ENCODE measurements around the gene RNF144A. TPM values are rescaled to one million over a fixed set of nuclear protein-coding genes. Genes with fewer than 3 reads are reported as not detected.

Gene RNF144A
- total and polyA plus RNA-seq, 10 donors = 3.8 to 86.6 (median 50.9) TPM

DNA sequence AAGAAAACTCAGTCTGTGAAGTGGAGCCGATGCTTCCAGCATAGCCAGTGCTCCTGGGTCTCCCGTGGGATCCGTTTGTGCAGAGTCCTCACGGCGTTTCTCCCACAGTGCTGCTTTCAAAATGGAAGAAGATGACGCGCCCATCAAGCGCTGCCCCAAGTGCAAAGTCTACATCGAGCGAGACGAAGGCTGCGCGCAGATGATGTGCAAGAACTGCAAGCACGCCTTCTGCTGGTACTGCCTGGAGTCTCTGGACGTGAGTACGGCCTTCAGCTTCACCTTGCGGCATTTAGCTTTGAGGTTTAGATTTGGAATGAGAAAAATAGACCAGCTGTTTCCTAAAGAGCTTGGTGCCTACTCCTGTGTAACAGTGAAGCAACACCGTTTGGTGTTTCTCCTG is 107.0 kb downstream of the RNF144A start:
- intact Hi-C loops (cut with DNase I; ENCODE audit: low total_unique reads) = no loop called here
- no peak overlapping the region for H3K4me3 ChIP-seq
- no peaks in the 10 kb centered on the region for H3K9me3 ChIP-seq
- DNase-seq = no peak
- TF ChIP-seq POLR2A (IDR thresholded peaks at IDR 0.05) (no peak), POLR2AphosphoS5 (IDR thresholded peaks at IDR 0.05) (no peak)
- TF ChIP-seq, protein P1, sequence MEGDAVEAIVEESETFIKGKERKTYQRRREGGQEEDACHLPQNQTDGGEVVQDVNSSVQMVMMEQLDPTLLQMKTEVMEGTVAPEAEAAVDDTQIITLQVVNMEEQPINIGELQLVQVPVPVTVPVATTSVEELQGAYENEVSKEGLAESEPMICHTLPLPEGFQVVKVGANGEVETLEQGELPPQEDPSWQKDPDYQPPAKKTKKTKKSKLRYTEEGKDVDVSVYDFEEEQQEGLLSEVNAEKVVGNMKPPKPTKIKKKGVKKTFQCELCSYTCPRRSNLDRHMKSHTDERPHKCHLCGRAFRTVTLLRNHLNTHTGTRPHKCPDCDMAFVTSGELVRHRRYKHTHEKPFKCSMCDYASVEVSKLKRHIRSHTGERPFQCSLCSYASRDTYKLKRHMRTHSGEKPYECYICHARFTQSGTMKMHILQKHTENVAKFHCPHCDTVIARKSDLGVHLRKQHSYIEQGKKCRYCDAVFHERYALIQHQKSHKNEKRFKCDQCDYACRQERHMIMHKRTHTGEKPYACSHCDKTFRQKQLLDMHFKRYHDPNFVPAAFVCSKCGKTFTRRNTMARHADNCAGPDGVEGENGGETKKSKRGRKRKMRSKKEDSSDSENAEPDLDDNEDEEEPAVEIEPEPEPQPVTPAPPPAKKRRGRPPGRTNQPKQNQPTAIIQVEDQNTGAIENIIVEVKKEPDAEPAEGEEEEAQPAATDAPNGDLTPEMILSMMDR (IDR thresholded peaks at IDR 0.05 in 8 of 11, conservative IDR thresholded peaks at IDR 0.05 in 3 of 11) = no peak
- no peaks in the 10 kb centered on the region for H3K27me3 ChIP-seq (replicated peaks in 1 of 7)
- H3K27ac ChIP-seq = peak overlapping the region in 7 of 8 donors; percentile 11 to 90 (median 55)
- peaks cover 3 to 99% (median 28%) of the 10 kb centered on the region in 6 donors for H3K36me3 ChIP-seq
- 85 to 94% (median 87%) methylated on average over 18 of the region's 18 CpGs for WGBS, 5 donors
- peaks cover 17 to 98% (median 72%) of the 10 kb centered on the region in 6 donors for H3K4me1 ChIP-seq

DNA sequence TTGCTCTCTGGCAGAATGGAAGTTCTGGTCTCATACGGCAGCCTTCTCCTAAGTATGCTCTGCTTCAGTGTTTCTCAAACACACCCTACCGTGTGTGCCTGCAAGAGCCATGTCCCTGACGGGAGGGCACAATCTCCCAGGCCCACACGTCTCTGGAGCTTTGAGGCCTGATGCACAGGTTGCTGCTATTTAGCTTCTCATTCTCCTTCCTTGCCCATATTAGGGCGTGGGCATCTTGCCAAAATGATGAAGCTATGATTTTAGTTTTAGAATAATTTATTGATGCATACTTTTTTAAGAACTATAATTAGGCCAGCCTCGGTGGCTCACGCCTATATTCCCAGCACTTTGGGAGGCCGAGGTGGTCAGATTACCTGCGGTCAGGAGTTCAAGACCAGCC is 107.9 kb downstream of the RNF144A start:
- intact Hi-C loops (cut with DNase I; ENCODE audit: low total_unique reads) = loop anchor here (5.0 kb wide), 1 partner anchor 103 kb away; no protein-coding TSS in a partner anchor
- Histone ChIP-seq H3K4me1 (peaks cover 17 to 99% (median 75%) of the 10 kb centered on the region in 6 donors), H3K27me3 (replicated peaks in 1 of 7) (no peaks in the 10 kb centered on the region), H3K27ac (peak overlapping the region in 5 of 8 donors; percentile 50 to 90 (median 77)), H3K36me3 (peaks cover 3 to 98% (median 28%) of the 10 kb centered on the region in 6 donors), H3K9me3 (no peaks in the 10 kb centered on the region), H3K4me3 (no peak overlapping the region)
- no peak for DNase-seq
- 83 to 90% (median 85%) methylated on average over 9 of the region's 9 CpGs for WGBS, 5 donors
- TF ChIP-seq, protein P1 (IDR thresholded peaks at IDR 0.05 in 8 of 11, conservative IDR thresholded peaks at IDR 0.05 in 3 of 11) = no peak
- no peak for TF ChIP-seq POLR2A (IDR thresholded peaks at IDR 0.05)
- peak in 1 of 3 donors; percentile 11 for TF ChIP-seq POLR2AphosphoS5 (IDR thresholded peaks at IDR 0.05)

DNA sequence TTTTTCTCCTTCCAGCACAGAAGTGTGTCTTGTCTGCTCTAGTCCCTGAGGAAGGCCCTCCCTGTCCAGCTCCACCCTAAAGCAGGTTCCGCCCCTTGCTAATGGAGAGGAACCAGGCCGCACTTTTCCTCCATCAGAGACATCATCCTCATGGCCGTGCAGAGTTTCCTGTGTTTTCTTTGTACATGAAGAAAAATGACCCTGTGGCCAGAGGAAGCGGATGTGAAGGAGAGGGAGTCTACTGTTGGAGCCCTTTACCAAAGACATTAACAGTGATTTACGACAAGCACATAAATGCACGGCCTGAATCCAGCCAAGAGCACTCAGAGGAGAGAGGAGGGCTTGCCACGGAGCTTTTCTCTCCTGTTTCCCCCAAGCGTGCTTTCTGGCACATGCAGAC is 109.5 kb downstream of the RNF144A start:
- Histone ChIP-seq H3K4me1 (peaks cover 14 to 98% (median 77%) of the 10 kb centered on the region in 6 donors), H3K27me3 (replicated peaks in 1 of 7) (no peaks in the 10 kb centered on the region), H3K9me3 (no peaks in the 10 kb centered on the region), H3K36me3 (peaks cover 3 to 98% (median 19%) of the 10 kb centered on the region in 6 donors), H3K4me3 (no peak overlapping the region), H3K27ac (peak overlapping the region; percentile 48 to 90 (median 78))
- DNase-seq = peak; percentile 78
- intact Hi-C loops (cut with DNase I; ENCODE audit: low total_unique reads) = loop anchor here (5.0 kb wide), 1 partner anchor 104 kb away; no protein-coding TSS in a partner anchor
- WGBS, 5 donors = 49 to 69% (median 60%) methylated on average over 7 to 8 of the region's 8 CpGs
- TF ChIP-seq POLR2AphosphoS5 (IDR thresholded peaks at IDR 0.05) = peak; percentile 11 to 81 (median 53)
- TF ChIP-seq, protein P1 (IDR thresholded peaks at IDR 0.05 in 8 of 11, conservative IDR thresholded peaks at IDR 0.05 in 3 of 11) = no peak

DNA sequence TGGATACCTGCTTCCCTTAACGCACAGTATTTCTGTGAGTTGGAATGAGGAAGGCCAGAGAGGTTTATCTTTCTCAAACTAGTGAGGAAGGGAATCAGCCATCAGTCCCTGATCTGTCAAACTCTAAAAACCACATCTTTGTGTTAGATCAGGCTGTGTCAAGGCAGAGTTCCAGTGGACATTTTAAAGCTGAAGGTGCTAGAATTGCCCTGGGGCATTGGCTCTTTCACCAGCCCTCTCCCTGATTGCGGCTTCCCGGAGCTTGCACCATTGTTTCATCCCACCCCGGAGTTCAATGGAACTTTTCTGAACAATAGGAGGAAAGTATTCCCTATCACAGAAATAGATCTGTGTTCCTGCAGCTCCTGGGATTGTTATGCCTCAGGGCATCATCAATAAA is 110.2 kb downstream of the RNF144A start:
- TF ChIP-seq, protein P1 (IDR thresholded peaks at IDR 0.05 in 8 of 11, conservative IDR thresholded peaks at IDR 0.05 in 3 of 11) = no peak
- TF ChIP-seq POLR2AphosphoS5 (IDR thresholded peaks at IDR 0.05) = no peak
- no peak for TF ChIP-seq POLR2A (IDR thresholded peaks at IDR 0.05)
- Histone ChIP-seq H3K4me3 (no peak overlapping the region), H3K27ac (peak overlapping the region; percentile 55 to 90 (median 78)), H3K4me1 (peaks cover 9 to 94% (median 73%) of the 10 kb centered on the region in 6 donors), H3K27me3 (replicated peaks in 1 of 7) (no peaks in the 10 kb centered on the region), H3K36me3 (peaks cover 3 to 98% (median 20%) of the 10 kb centered on the region in 6 donors), H3K9me3 (no peaks in the 10 kb centered on the region)
- whole genome bisulfite sequencing, 5 donors = 25 to 65% (median 44%) methylated on average over 4 of the region's 4 CpGs
- intact Hi-C loops (cut with DNase I; ENCODE audit: low total_unique reads) = loop anchor here (5.0 kb wide), 1 partner anchor 105 kb away; no protein-coding TSS in a partner anchor
- no peak for DNase-seq
